CD4-positive, alpha-beta T cell treated with Interleukin-2 at 100 ng/mL for 4 hours (primary cell): ENCODE results near the gene RNF13.
A peak's percentile ranks its signal among the peaks of the same experiment; 100 is the strongest.
"Not testable (repeated sequence)": the region's sequence is repeated elsewhere in the genome, so short reads cannot be mapped to it uniquely, and the experiment has no call there.

Experiments
- DNase-seq: peaks from one replicate; pipeline ENCODE4 v3.0.0-alpha.2; 2020; ENCODE audit warnings: low spot score

The RNF13 gene

GRCh38 chr3:149839896-149840295, 26.9 kb downstream of the RNF13 start:
- DNase-seq, result no peak

DNA sequence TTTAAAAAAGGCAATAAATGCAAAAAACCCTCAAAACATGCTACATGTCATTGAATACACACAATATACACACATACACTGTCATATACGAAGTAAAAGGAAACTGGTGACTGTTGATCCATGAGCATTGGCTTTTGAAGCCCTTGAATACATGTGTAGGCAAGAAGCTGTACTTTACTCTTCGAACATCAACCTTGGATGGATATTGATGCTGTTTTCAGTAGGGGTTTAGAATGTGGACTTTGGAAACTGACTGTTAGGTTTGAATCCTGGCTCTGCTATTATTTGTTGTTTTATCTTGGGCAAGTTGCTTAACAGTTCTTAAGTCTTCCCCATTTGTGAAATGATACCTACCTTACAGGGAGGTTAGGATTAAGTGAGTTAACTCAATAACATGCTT, 30.5 kb downstream of the RNF13 start:
- DNase-seq, result no peak

DNA sequence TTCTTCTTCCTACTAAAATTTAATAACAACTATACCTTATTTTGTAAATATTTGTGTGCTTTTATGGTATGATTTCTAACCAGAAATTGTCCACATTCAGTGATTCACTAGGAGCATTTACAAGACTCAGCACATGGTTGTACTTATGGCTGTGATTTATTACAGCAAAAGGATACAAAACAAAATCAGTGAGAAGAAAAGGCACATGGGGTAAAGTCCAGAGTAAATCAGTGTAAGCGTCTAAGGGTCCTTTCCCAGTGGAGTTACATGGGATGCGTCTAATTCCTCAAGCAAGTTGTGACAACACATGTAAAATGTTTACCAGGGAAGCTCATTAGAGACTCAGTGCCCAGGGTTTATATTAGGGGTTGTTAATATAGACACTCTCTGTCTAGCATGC, 31.1 kb downstream of the RNF13 start:
- DNase-seq, result no peak

GRCh38 chr3:149845570-149846244, 32.7 kb downstream of the RNF13 start:
- no peak for DNase-seq

- no peak for DNase-seq
Observed at GRCh38 chr3:149848238-149848637, 35.2 kb downstream of the RNF13 start.

GRCh38 chr3:149848688-149849087, 35.7 kb downstream of the RNF13 start:
- DNase-seq, result no peak

DNA sequence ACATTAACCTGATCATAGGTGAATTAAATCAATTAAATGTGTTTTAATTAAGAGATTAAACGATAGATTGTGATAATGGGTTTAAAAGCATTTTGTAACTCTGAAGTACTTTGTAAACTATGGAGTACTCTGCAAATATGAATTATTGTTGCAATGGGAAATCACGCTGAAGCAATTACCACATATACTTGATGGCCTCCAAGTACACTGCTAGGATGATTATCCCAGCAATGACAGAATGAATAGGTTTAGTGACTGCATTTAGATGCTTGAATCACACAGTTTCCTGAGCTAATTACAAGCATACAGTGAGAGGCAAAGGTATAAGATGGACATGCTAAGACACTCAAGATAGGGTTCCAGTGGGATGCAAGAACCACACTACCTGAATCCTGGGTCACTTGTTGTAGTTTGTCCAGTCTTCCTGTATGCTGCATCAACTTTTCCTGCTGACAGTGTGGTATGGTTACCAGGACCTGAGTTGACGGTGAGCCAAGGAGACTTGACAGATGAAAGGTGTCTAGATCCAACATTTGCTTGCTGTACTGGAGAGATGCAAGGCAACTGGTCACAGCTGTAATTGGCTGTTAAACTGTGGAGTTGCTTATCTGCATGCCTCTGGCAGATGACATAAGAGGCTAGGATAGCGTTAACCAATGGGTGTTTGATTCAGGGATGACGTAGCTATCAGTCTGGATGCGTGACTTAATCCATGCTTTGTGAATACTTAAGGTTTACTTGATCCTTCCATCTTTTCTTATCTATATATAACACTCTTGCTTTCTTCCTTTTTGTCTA, 38.0 kb downstream of the RNF13 start:
- no peak for DNase-seq

DNA sequence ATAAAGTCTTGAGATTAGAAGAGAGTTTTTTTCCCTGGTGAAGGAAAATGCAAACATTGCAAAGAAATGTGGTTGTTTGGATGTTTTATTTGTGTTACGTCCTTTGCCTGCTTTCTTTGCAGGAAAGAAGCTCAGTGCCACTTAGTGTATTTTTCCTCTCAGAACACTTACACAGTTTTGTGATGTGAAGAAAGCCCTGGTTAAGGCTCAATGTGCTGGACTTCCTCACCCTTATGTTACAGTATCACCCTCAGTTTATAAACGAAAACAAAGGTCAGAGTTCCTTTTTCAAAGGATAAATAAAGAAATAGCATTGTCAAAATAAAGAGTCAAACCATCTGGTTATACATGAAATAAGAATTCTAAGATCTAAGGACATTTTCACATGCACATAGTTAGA, 45.9 kb downstream of the RNF13 start:
- DNase-seq, result no peak

GRCh38 chr3:149860881-149861280, 47.9 kb downstream of the RNF13 start:
- DNase-seq, result no peak

GRCh38 chr3:149867563-149867962, 54.5 kb downstream of the RNF13 start:
- DNase-seq, result no peak

GRCh38 chr3:149871855-149872254, 58.8 kb downstream of the RNF13 start:
- no peak for DNase-seq

GRCh38 chr3:149872589-149872988, 59.6 kb downstream of the RNF13 start:
- DNase-seq, result no peak

DNA sequence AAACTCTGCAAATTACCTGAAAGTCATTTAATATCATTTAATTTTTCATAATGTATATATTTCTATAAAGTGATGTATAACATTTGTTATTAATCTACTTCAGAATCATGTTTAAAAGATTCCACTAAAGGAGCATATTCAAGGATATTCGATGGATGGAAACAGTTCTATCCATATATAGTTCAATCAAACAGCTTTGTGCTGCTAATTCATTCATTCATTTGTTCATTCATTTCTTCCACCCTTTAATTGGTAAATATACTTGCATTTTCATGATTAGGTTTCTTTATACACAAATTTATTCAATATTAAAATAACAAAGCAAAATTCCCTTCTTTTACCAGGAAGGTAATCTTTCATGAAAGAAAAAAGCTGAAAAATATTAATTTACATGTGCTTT, 64.7 kb downstream of the RNF13 start:
- no peak for DNase-seq

GRCh38 chr3:149879872-149880271, 66.9 kb downstream of the RNF13 start:
- peak; percentile 17 for DNase-seq

DNA sequence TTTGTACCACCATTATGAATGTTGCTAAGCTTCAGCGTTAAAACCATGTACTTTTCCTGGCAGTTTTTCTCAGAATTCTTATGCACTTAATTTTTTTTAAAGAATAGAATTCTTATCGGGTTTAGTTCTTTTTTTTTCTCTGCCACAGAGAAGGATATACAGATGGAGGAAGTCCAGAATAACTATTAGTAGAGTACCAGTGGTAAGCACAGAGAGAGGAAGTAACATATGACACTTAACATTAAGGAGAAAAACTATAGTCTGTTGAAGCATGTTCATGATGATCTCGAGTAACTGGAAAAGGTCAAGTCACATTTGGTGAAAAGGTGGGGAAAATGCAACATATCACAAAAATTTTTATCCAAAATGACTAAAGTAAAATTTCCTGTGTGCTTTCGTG, 68.9 kb downstream of the RNF13 start:
- DNase-seq, result no peak

- DNase-seq, result no peak
Observed at GRCh38 chr3:149883134-149883533, 70.1 kb downstream of the RNF13 start.

GRCh38 chr3:149883860-149884259, 70.8 kb downstream of the RNF13 start:
- DNase-seq, result not testable (repeated sequence)

GRCh38 chr3:149884848-149885247, 71.8 kb downstream of the RNF13 start:
- not testable (repeated sequence) for DNase-seq

DNA sequence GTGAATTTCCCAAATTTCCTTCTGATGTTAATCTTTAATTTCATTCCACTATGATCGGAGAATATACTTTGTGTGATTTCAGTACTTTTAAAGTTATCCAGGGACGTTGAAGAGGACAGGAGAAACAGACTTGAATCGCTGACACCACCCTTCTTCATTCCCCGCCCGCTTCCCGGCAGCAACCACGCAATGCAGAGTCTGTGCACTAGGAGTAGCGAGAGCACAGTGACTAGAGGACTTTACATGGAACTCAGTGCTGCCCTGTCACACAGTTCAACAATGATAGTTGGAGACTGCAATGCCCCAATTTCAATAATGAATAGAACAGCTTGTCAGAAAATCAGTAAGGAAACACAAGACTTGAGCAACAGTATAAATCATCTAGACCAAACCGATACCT, 73.9 kb downstream of the RNF13 start:
- DNase-seq, result no peak

DNA sequence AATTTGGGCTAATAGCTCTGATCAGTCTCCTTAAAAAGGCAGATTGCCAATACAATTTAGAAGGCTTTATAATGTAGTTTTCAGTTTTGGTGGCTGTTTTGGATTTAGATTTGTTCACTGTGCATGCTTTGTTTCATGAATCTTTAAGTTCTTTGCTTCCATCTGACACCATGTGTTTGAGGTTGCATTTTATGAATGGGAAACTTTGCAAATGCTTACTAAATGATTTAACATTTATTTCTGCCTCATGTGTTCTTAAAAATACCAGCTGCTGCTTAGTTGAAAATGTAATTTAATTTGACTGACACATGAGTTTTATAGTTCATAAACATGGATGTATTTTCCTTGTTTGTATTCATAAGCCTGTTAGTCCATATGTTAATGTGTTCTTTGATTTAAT, 78.6 kb downstream of the RNF13 start:
- no peak for DNase-seq

DNA sequence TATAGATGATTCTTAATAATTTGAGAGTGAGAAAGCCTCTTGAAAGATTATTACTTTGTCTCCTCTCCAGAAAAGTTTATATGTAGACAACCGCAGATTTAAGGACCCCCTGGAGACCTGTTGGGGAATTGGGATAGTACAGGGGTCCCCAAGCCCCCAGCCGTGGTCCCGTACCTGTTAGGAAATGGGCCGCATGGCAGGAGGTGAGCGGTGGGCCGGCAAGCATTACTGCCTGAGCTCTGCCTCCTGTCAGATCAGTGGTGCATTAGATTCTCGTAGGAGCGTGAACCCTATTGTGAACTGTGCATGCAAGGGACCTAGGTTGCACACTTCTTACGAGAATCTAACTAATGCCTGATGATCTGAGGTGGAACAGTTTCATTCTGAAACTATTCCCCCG, 79.4 kb downstream of the RNF13 start:
- DNase-seq, result no peak

GRCh38 chr3:149894205-149894604, 81.2 kb downstream of the RNF13 start:
- DNase-seq, result no peak

GRCh38 chr3:149895339-149895738, 82.3 kb downstream of the RNF13 start:
- no peak for DNase-seq

DNA sequence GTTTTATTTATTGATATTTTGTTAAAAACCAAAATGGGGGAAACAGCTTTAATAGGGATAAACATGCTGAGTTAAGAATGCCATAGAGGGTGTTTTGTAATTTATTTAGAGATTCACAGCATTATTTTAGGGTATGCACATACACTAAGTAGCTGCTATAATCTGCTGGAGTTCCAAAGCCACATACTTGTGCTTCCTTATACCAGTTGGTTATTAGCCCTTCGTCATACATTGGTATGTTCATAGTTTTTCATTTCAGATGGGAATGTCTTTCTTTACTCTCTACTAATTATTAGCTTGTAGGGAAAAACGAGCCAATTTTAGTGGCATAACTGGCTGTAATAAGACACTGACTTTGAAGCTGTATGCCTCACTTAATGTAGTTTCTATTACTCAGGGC, 82.8 kb downstream of the RNF13 start:
- no peak for DNase-seq
